Endothelial cell (in vitro differentiated cells): ENCODE results near the gene HOXC4. TPM values are rescaled to one million over a fixed set of nuclear protein-coding genes. Genes with fewer than 3 reads are reported as not detected.

Experiments used
- DNase-seq: peaks from one replicate; pipeline ENCODE4 v3.0.0; 2021; ENCODE audit warnings: low spot score
- H3K27ac Mint-ChIP-seq: one replicate; pipeline ENCODE4 v1.8.0; 2021; ENCODE audit warnings: mixed read lengths, inconsistent platforms; ENCODE audit not compliant: unreplicated experiment
- H3K27me3 Mint-ChIP-seq: one replicate; pipeline ENCODE4 v1.8.0; 2021; ENCODE audit warnings: mild to moderate bottlenecking, moderate library complexity, mixed read lengths, inconsistent platforms; ENCODE audit not compliant: unreplicated experiment
- H3K36me3 Mint-ChIP-seq: one replicate; pipeline ENCODE4 v1.8.0; 2021; ENCODE audit warnings: mild to moderate bottlenecking, low read depth, mixed read lengths, inconsistent platforms; ENCODE audit not compliant: unreplicated experiment
- H3K4me1 Mint-ChIP-seq: one replicate; pipeline ENCODE4 v1.8.0; 2021; ENCODE audit warnings: mild to moderate bottlenecking, mixed read lengths, inconsistent platforms; ENCODE audit not compliant: unreplicated experiment
- H3K4me3 Mint-ChIP-seq: one replicate; pipeline ENCODE4 v1.8.0; 2021; ENCODE audit warnings: mild to moderate bottlenecking, mixed read lengths, inconsistent platforms; ENCODE audit not compliant: unreplicated experiment
- H3K9me3 Mint-ChIP-seq: one replicate; pipeline ENCODE4 v1.8.0; 2021; ENCODE audit warnings: mixed read lengths, inconsistent platforms; ENCODE audit not compliant: unreplicated experiment
- total RNA-seq: library from RNA; stranded (reverse); fragmentation: NEBNext Ultra II Directional; extraction: Animal tissue kit (Norgen Biotek cat#: 25700); gene quantifications from one replicate; pipeline ENCODE4 v1.2.1, GENCODE V29; 2021; ENCODE audit not compliant: unreplicated experiment
- TF ChIP-seq, protein P1 (sequence below): fragments of 200-600 bp; sonication (generic); IDR thresholded peaks from one replicate; pipeline ENCODE4 v1.5.0; 2021; ENCODE audit warnings: antibody characterized with exemption; ENCODE audit not compliant: unreplicated experiment

HOXC4 gene
- total RNA-seq, 1 donor from 2014 or later = not detected

DNA sequence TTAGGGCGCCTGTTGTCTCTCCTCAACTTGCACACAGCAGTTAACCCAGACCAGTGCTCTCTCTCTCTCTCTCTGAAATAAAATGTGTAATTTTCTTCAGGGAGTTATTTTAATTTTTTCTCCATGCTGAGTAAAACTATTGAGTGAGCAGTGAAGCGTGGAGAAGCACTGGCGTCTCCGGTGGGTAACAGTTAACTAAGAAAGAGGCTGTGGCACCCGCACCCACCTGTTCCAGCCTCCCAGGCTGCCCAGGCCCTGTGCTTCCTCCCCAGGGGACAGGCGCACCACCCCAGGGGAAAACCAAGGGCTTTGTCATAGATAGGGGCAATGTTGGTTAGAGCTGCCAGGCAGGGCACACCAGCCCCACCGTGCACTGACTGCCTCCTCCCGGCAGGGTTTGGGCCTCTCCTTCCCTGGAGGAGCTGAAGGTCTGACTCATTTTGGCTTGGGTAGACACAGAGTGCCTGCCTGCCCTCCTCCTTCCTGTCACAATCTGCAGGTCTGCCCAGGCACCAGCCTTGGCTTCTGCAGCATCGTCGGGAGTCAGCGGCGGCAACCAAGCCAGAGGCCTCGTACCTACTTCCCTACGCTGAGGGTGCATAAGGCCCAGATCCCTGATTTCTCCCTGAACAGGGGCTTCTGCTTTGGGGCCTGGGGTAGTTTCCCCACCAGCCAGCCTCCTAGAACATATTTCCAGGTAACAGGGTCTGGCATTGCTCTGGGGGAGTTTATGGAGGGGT is 16.8 kb upstream of the HOXC4 start:
- DNase-seq = no peak
- Mint-ChIP-seq H3K4me3 (no peak overlapping the region), H3K27ac (no peak overlapping the region), H3K9me3 (no peaks in the 10 kb centered on the region), H3K4me1 (peaks cover 20% of the 10 kb centered on the region), H3K36me3 (peaks cover 9% of the 10 kb centered on the region), H3K27me3 (peaks cover 67% of the 10 kb centered on the region)
- TF ChIP-seq, protein P1, sequence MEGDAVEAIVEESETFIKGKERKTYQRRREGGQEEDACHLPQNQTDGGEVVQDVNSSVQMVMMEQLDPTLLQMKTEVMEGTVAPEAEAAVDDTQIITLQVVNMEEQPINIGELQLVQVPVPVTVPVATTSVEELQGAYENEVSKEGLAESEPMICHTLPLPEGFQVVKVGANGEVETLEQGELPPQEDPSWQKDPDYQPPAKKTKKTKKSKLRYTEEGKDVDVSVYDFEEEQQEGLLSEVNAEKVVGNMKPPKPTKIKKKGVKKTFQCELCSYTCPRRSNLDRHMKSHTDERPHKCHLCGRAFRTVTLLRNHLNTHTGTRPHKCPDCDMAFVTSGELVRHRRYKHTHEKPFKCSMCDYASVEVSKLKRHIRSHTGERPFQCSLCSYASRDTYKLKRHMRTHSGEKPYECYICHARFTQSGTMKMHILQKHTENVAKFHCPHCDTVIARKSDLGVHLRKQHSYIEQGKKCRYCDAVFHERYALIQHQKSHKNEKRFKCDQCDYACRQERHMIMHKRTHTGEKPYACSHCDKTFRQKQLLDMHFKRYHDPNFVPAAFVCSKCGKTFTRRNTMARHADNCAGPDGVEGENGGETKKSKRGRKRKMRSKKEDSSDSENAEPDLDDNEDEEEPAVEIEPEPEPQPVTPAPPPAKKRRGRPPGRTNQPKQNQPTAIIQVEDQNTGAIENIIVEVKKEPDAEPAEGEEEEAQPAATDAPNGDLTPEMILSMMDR = no peak

DNA sequence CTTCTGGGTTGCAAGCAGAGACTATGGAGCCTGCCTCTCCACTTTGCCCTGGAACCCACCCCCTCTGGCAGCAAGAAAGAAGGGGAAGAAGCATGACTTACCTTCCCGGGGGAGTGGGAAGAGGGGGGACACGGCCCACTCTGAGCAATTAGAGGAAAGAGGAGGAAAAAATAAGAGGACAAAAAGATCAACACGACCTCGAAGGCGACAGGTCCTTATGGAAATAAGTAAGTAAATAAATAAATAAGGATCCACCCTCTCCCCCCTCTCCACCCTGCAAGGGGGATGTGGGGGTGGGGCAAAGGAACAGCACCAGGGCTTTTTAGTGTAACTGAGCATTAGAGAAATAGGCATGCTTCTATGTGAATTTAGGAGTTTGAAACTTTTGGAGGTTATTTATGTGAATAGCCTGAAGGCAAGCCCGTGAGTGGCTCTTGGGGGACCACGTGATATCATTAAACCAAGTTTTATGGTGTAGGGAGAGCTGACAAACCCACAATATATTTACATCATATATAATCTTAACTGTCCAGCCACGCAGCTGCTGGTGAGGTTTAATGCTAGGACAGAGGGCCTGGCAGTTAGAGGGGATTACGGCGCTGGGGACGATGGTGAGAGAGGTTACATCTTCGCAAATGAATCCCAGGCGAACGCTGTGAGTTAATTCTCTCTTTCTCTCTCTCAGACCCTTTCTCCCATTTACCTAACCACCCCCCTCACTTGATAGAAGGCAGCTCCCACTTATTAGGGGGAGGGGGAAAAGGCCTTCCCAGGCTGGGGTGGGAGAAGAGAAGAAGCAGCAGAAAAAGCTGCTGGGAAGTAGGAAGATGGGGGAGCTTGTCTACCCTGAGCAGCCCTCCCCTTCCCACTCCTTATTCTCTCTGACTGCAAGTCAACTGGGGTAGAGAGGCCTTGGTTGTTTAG is 16.0 kb upstream of the HOXC4 start:
- Mint-ChIP-seq H3K27ac (no peak overlapping the region), H3K4me3 (no peak overlapping the region), H3K27me3 (peaks cover 68% of the 10 kb centered on the region), H3K9me3 (no peaks in the 10 kb centered on the region), H3K4me1 (peaks cover 15% of the 10 kb centered on the region), H3K36me3 (peaks cover 9% of the 10 kb centered on the region)
- TF ChIP-seq, protein P1 = no peak
- DNase-seq = no peak

DNA sequence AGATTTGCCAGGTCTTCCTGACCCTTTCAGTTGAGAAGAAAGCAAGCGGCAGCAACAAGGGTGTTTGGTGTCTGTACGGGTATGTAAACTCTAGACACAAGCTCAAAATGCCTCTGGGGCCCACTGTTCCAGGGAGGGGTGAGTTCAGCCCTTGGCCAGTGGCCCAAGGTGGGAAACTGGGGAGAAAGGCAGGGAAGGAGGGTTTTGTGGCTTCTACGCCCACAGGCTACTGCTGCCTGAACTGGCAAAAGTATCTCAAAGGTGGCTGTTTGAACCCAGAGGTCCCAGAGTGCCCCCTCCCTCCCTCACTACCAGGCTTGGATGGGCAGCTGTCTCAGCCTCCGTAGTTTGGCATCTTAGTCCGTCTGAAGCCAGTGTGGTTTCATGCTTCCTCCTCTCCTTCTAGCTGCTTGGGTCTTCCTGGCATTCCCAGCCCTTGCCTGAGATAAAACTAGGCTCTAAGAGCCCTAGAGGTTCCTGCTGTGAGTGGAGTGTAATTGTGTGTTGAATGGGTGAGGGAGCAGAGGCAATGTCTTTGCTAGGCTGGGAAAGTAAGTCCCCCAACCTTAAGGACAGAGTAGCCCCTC is 15.3 kb upstream of the HOXC4 start:
- Mint-ChIP-seq H3K27me3 (peaks cover 65% of the 10 kb centered on the region), H3K9me3 (no peaks in the 10 kb centered on the region), H3K4me3 (no peak overlapping the region), H3K4me1 (peaks cover 15% of the 10 kb centered on the region), H3K27ac (no peak overlapping the region), H3K36me3 (peaks cover 9% of the 10 kb centered on the region)
- DNase-seq = no peak
- TF ChIP-seq, protein P1 = no peak

DNA sequence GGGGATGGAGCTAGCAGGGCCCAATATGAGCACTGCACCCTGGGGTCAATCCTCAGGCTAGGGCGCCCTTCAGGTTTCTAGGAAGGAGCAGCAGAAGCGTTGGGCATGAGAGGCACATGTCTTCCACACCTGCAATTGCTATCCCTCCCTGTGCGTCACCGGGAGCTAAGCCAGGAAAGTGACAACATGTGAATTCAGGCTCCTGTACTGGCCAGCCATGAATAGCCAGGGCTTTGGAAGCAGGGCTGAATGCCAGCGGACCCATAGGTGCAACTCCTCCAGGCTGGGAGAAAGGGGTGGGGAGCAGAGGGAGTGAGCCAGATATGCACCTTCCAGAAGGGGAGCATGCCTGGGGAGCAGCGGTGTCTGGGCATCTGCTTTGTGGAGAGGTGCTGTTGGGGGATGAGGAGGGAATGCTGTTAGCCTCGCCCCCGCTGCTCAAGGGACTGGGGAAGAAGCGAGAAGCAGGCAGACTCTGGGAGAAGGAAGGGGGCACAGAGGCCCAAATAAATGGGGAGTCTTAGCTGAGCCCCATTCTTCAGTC is 14.7 kb upstream of the HOXC4 start:
- DNase-seq = no peak
- Mint-ChIP-seq H3K4me1 (peaks cover 17% of the 10 kb centered on the region), H3K27me3 (peaks cover 64% of the 10 kb centered on the region), H3K4me3 (no peak overlapping the region), H3K9me3 (no peaks in the 10 kb centered on the region), H3K36me3 (peaks cover 11% of the 10 kb centered on the region), H3K27ac (no peak overlapping the region)
- TF ChIP-seq, protein P1 = no peak
